AG08395 (cell line): ENCODE measurements around the gene RAB11FIP2.

Experiments used
- DNase-seq: peaks from one replicate; pipeline ENCODE4 v3.0.0; 2012; ENCODE audit warnings: mixed read lengths, low spot score

Gene RAB11FIP2

GRCh38 chr10:117980755-117981702 lies 65.7 kb downstream of the RAB11FIP2 start:
- no peak for DNase-seq

GRCh38 chr10:117980216-117980615 lies 66.5 kb downstream of the RAB11FIP2 start:
- DNase-seq, result peak; percentile 83

- DNase-seq, result peak; percentile 5
Observed at GRCh38 chr10:117972168-117972837, 74.4 kb downstream of the RAB11FIP2 start.

DNA sequence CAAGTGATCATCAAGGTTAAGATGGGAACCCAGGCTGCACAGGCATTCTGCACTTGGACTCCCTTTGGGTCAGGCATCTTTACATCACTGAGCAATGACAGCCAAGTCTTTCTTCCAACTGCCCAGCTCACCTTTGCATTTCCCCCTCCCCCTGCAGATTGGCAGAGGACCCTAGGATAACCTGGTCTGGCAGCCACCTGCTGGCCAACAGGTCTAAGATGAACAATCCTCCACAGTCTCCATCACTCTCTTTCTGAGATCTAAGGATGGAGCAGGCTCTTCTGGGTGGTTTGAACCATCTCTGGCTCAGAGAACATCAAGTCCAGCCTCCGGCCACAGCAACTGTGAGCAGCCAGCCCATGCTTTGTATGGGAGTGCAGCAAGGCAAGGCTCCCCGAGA lies 75.8 kb downstream of the RAB11FIP2 start:
- DNase-seq, result no peak

DNA sequence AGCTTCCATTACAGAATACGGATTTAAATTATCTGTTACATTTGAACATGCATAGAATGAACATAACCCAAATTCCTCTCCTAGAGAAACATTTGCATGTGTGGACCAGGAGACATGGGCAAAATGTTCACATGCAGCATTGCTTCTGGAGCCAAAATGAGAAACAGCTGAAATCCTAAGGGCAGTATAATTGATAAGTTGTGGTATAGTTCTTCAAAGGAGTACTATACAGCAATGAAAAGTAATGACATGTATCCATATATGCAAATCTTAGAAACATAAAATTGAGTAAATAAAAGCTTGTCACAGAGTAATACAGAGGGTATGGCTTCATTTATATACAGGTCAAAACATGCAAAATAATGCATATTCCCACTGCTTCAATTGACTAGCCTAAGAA lies 77.1 kb downstream of the RAB11FIP2 start:
- no peak for DNase-seq

DNA sequence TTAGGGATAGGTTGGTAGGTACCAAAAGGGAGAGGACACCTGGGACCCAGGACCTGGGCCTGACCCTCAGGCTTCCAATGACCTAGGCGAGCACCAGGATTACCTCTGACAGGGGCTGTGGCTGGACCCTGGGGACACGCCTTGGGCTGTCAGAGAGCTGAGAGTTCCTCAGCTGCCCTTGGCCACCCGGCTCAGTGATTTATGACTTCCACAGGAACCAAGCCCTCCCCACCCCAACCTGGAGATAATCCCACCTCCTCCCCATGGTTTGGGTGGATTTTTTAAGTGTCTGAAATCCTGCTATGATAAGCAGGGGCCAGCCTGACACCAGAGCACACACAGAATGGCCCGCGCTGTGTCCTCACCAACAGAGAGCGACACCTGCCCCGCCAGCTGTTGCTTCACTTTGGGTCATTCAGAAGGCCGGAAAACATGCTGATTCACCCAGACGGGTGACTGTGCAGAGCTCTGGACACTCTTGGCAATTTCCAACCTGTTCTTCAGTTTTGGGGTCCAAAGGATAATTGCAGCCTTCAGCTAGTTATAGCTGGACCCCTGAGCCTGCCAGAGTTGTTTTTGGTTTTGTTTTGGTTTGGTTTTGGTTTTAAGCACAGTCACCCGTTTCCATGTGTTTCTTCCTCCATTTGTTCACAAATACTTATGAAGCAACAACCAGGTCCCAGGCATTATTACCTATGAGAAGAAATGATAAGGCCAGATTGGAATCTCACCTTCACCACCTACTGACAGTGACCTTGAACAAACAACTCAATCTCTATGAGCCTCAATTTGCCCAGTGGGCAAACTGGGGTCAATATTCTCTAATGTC lies 78.2 kb downstream of the RAB11FIP2 start:
- no peak for DNase-seq

DNA sequence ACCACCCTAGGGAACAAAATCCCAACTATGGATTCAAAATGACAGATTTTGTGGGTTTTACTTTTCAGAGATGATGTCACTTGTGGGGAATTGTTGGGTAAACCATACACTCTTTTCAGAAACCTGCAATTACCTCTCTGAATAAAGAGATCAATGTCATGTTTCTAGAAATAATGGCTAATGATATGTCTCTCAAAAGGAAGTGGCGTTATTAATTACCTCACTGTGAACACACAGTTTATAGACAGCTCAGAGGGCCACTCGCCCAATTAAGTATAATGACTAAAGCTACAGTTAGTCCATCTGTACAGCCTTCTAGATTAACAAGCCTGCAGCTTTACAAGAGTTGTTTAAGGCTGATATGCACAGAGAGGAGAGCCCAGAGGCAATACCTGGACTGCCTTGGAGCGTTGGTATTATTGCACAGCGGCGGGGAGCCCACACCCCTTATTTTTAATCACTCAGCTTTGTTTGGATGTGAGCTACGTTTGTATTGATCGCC lies 79.5 kb downstream of the RAB11FIP2 start:
- DNase-seq, result no peak

- no peak for DNase-seq
Observed at GRCh38 chr10:117965984-117966383, 80.8 kb downstream of the RAB11FIP2 start.

GRCh38 chr10:117964536-117964935 lies 82.2 kb downstream of the RAB11FIP2 start:
- DNase-seq, result no peak

DNA sequence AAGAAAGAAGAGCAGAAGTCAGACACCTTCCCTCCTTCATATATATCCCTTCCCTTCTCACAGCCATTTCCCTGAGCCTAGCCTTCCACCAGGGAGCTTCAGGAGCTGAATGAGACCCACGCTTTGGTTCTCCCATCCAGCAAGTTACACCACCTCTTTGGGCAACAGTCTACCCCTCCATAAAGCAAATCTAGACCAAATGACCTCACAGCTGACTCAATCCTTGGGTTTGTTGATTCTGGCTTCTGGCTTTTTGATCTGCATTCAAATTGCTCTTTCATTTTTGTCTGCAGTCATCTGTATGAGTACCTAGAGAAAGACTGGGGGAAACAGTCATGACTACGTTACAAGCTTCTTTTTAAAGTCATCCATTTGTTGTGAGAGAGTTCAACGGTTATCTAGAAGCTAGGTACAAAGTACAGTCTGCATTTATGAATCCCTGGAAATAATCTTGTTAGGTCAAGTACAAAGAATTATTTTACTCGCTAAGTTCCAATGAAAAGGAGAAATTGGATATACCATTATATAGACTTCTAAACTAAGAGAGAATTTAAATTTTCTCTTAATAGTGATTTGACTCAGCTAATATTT lies 86.3 kb downstream of the RAB11FIP2 start:
- no peak for DNase-seq

DNA sequence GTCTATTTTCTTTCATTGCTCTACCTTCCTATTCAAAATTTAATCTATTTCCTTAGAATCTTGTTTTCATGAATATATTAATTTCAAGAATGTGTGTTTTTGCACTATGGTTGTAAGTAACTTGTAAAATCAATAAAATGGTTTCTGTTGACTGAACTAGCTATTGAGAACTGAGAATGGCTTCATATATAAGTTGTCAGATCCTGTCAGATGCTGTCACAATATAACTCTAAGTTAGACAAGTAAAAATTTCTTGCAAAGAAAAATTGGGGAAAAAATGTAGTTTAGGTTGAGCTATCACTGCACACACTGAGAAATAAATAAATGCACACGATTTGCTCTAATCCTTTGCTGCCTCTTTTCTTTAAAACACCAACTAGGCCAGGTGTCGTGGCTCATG lies 89.8 kb downstream of the RAB11FIP2 start:
- DNase-seq, result no peak

- DNase-seq, result peak; percentile 69
Observed at GRCh38 chr10:117955176-117955575, 91.6 kb downstream of the RAB11FIP2 start.
